CD14-positive monocyte (primary cell): Measurements from ENCODE around the gene FAM171A1. TPM values are rescaled to one million over a fixed set of nuclear protein-coding genes. Genes with fewer than 3 reads are reported as not detected.

Experiments used
- DNase-seq, 3 donors: peaks; one replicate each; pipeline ENCODE4 v3.0.0-alpha.2; 2011 to 2022
- H2AFZ ChIP-seq: 2 replicates; pipeline ENCODE4 v1.6.0; 2012; ENCODE audit warnings: mild to moderate bottlenecking, low read depth, low read length, inconsistent platforms; ENCODE audit not compliant: insufficient read depth, poor library complexity, severe bottlenecking
- H3K27ac ChIP-seq, 2 donors: 1 replicate in 1 of 2; 2 replicates in 1 of 2; pipeline ENCODE4 v1.5.1; 2012 to 2013; ENCODE audit warnings: low read length in 2 of 2, control low read depth in 1 of 2, inconsistent platforms in 1 of 2, low read depth in 1 of 2, mild to moderate bottlenecking in 1 of 2
- H3K27me3 ChIP-seq, 2 donors: one replicate each; pipeline versions ENCODE4 v1.6.0 to v1.6.1; 2011 to 2013; ENCODE audit warnings: low read length in 2 of 2; ENCODE audit not compliant: control insufficient read depth in 2 of 2, insufficient read depth in 2 of 2
- H3K36me3 ChIP-seq, 2 donors: replicated peaks in 1 of 2; 1 replicate in 1 of 2; 2 replicates in 1 of 2; pipeline versions ENCODE4 v1.5.1 to v1.6.1; 2012 to 2013; ENCODE audit warnings: low read length in 2 of 2, control low read depth in 1 of 2, inconsistent platforms in 1 of 2, mild to moderate bottlenecking in 1 of 2; ENCODE audit not compliant: insufficient read depth in 2 of 2, control insufficient read depth in 1 of 2
- H3K4me1 ChIP-seq, 2 donors: 1 replicate in 1 of 2; 2 replicates in 1 of 2; pipeline versions ENCODE4 v1.5.1 to v1.6.1; 2012 to 2013; ENCODE audit warnings: low read length in 2 of 2, control low read depth in 1 of 2, inconsistent platforms in 1 of 2, mild to moderate bottlenecking in 1 of 2, moderate library complexity in 1 of 2; ENCODE audit not compliant: insufficient read depth in 2 of 2, control insufficient read depth in 1 of 2
- H3K4me2 ChIP-seq: replicated peaks from 2 replicates; pipeline ENCODE3; 2012; ENCODE audit warnings: low read length, moderate library complexity, mild to moderate bottlenecking; ENCODE audit not compliant: poor library complexity, severe bottlenecking; ENCODE audit errors: extremely low read depth
- H3K4me3 ChIP-seq, 3 experiments: fragments of 200-600 bp in 1 of 3; sonication (generic) in 1 of 3; replicated peaks in 1 of 3; 1 replicate in 2 of 3; 2 replicates in 1 of 3; pipeline ENCODE4 v1.5.1; 2011 to 2013; ENCODE audit warnings: low read length in 3 of 3, mild to moderate bottlenecking in 3 of 3, control low read depth in 2 of 3, low read depth in 2 of 3, inconsistent platforms in 1 of 3, moderate library complexity in 1 of 3
- H3K79me2 ChIP-seq: 2 replicates; pipeline ENCODE4 v1.6.0; 2012; ENCODE audit warnings: mild to moderate bottlenecking, control low read depth, inconsistent platforms, low read length, moderate library complexity; ENCODE audit not compliant: insufficient read depth
- H3K9ac ChIP-seq: 2 replicates; pipeline ENCODE4 v1.6.0; 2017; ENCODE audit warnings: low read length, mild to moderate bottlenecking; ENCODE audit not compliant: insufficient read depth, poor library complexity, severe bottlenecking
- H3K9me3 ChIP-seq, 2 donors: replicated peaks in 1 of 2; 1 replicate in 1 of 2; 2 replicates in 1 of 2; pipeline versions ENCODE4 v1.5.1 to v1.6.1; 2012 to 2013; ENCODE audit warnings: low read length in 2 of 2, control low read depth in 1 of 2; ENCODE audit not compliant: control insufficient read depth in 1 of 2, insufficient read depth in 1 of 2
- H4K20me1 ChIP-seq: 2 replicates; pipeline ENCODE4 v1.6.0; 2012; ENCODE audit warnings: mild to moderate bottlenecking, low read length, control low read depth, moderate library complexity; ENCODE audit not compliant: insufficient read depth
- H3K27ac Mint-ChIP-seq, 7 donors: one replicate each; pipeline ENCODE4 v1.8.0; 2020; ENCODE audit warnings: mild to moderate bottlenecking in 7 of 7, mixed read lengths in 7 of 7, moderate library complexity in 6 of 7, inconsistent platforms in 2 of 7
- H3K27me3 Mint-ChIP-seq, 3 donors: one replicate each; pipeline ENCODE4 v1.8.0; 2021 to 2022; ENCODE audit warnings: low read depth in 3 of 3, mild to moderate bottlenecking in 3 of 3, mixed read lengths in 3 of 3, moderate library complexity in 3 of 3, inconsistent platforms in 1 of 3
- H3K36me3 Mint-ChIP-seq, 2 donors: one replicate each; pipeline ENCODE4 v1.8.0; 2020; ENCODE audit warnings: mixed read lengths in 2 of 2, inconsistent platforms in 1 of 2, mild to moderate bottlenecking in 1 of 2
- H3K4me1 Mint-ChIP-seq: one replicate; pipeline ENCODE4 v1.8.0; 2020; ENCODE audit warnings: mild to moderate bottlenecking, mixed read lengths
- H3K4me3 Mint-ChIP-seq, 2 donors: one replicate each; pipeline ENCODE4 v1.8.0; 2020; ENCODE audit warnings: mild to moderate bottlenecking in 2 of 2, mixed read lengths in 2 of 2, moderate library complexity in 1 of 2
- H3K9me3 Mint-ChIP-seq, 7 donors: one replicate each; pipeline ENCODE4 v1.8.0; 2020 to 2022; ENCODE audit warnings: mixed read lengths in 7 of 7, mild to moderate bottlenecking in 6 of 7, moderate library complexity in 6 of 7, inconsistent platforms in 2 of 7
- CTCF ChIP-seq: fragments of 200-600 bp; IDR thresholded peaks from one replicate; pipeline ENCODE4 v1.8.0; 2022; ENCODE audit warnings: antibody characterized with exemption, mild to moderate bottlenecking
- WGBS: methylation state at CpG from one replicate; pipeline ENCODE4 v1.1.5; 2013; ENCODE audit warnings: missing lambda C conversion rate; ENCODE audit not compliant: insufficient coverage; 5-methylcytosine and 5-hydroxymethylcytosine counted together
- intact Hi-C, 2 donors: fragments of 100-400 bp; cut with micrococcal nuclease; formaldehyde crosslinking; loops; one replicate each; pipeline versions ENCODE4 v1.15.0 to v1.15.1; 2023
- polyA plus RNA-seq, 3 donors: library from polyadenylated mRNA; depleted of rRNA in 1 of 3; unstranded in 2 of 3; stranded (reverse) in 1 of 3; fragments of 300-500 nt in 2 of 3; fragments of >200 nt in 1 of 3; fragmentation: Illumina TruSeq in 2 of 3; gene quantifications; 1 replicate in 2 of 3; 2 replicates in 1 of 3; pipeline ENCODE4 v1.2.3, GENCODE V29; 2012 to 2021

The FAM171A1 gene
- polyA plus RNA-seq, 3 donors, result not detected

GRCh38 chr10:15241306-15241705 is 129.8 kb downstream of the FAM171A1 start:
- peaks cover 0 to 2% (median 0%) of the 10 kb centered on the region in 7 donors for H3K9me3 Mint-ChIP-seq
- no peak overlapping the region for H2AFZ ChIP-seq
- H3K4me3 Mint-ChIP-seq, result no peak overlapping the region
- H3K36me3 ChIP-seq, result no peaks in the 10 kb centered on the region
- DNase-seq, result no peak
- no peaks in the 10 kb centered on the region for H4K20me1 ChIP-seq
- no peak overlapping the region for H3K4me2 ChIP-seq
- WGBS, result 100% methylated on average over 1 of the region's 4 CpGs
- no peaks in the 10 kb centered on the region for H3K27me3 ChIP-seq
- H3K4me1 ChIP-seq, result no peaks in the 10 kb centered on the region
- H3K36me3 Mint-ChIP-seq, result no peaks in the 10 kb centered on the region
- peaks cover 2 to 4% (median 3%) of the 10 kb centered on the region in 3 donors for H3K27me3 Mint-ChIP-seq
- H3K27ac ChIP-seq, result no peak overlapping the region
- intact Hi-C loops, result no loop called here
- no peaks in the 10 kb centered on the region for H3K4me1 Mint-ChIP-seq
- no peak overlapping the region for H3K4me3 ChIP-seq
- TF ChIP-seq CTCF, result no peak
- H3K9ac ChIP-seq, result no peak overlapping the region
- no peak overlapping the region for H3K27ac Mint-ChIP-seq
- no peaks in the 10 kb centered on the region for H3K9me3 ChIP-seq
- H3K79me2 ChIP-seq, result no peaks in the 10 kb centered on the region

DNA sequence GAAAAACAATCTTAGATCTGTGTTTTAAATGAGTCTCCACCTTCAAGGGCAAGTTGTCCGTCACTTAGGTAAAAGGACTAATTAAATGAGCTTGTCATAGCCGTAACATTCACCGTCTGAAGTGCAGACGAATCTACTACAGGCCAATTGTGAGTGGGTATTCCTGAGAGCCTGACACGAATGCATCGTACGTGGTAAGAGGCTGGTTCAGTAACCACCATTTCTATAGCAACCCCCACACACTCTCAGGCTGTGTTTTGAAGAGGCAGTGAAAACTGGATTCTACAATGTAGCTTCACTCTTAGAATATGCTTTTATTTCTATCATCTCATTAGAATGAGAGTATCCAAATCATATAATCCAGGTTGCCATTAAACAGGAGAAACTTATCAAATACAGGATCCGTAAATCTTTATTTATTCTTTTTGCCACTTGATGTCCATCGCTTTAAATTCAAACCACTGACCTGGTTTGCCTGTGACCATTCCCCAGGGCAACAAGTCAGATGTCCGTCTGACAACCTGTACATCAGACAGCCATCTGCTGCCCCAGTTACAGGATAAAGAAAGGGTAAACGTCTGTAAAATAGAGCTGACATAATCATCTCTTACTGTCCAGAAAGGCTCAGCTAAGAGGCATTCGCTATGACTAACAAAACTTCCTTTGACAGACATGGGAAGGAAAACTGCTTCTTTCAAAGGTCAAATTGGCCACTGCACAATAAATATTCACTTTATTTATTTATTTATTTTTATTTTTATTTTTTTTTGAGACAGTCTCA is 132.3 kb downstream of the FAM171A1 start:
- Histone ChIP-seq H2AFZ (no peak overlapping the region), H3K27me3 (no peaks in the 10 kb centered on the region), H3K79me2 (no peaks in the 10 kb centered on the region), H3K4me1 (no peaks in the 10 kb centered on the region), H4K20me1 (no peaks in the 10 kb centered on the region), H3K9ac (no peak overlapping the region), H3K4me3 (no peak overlapping the region), H3K4me2 (no peak overlapping the region), H3K9me3 (no peaks in the 10 kb centered on the region), H3K27ac (no peak overlapping the region), H3K36me3 (no peaks in the 10 kb centered on the region)
- Mint-ChIP-seq H3K36me3 (no peaks in the 10 kb centered on the region), H3K4me1 (no peaks in the 10 kb centered on the region), H3K27me3 (peaks cover 0 to 4% (median 2%) of the 10 kb centered on the region in 3 donors), H3K9me3 (peaks cover 0 to 3% (median 0%) of the 10 kb centered on the region in 7 donors), H3K27ac (no peak overlapping the region), H3K4me3 (no peak overlapping the region)
- WGBS, result 90% methylated on average over 2 of the region's 12 CpGs
- TF ChIP-seq CTCF, result no peak
- DNase-seq, result no peak
- intact Hi-C loops, result no loop called here
